Hepatocyte (in vitro differentiated cells): ENCODE results near the gene RSPO4. TPM values are rescaled to one million over a fixed set of nuclear protein-coding genes. Genes with fewer than 3 reads are reported as not detected.

Experiments used
- DNase-seq: peaks from one replicate; pipeline ENCODE4 v3.0.0-alpha.2; 2016; ENCODE audit warnings: low spot score
- H2AFZ ChIP-seq: fragments of 200-600 bp; sonication (generic); 2 replicates; pipeline ENCODE4 v1.6.0; 2016; ENCODE audit warnings: antibody characterized with exemption, mild to moderate bottlenecking
- H3K27ac ChIP-seq: fragments of 200-600 bp; sonication (generic); 2 replicates; pipeline ENCODE4 v1.5.1; 2016; ENCODE audit warnings: mild to moderate bottlenecking
- H3K27me3 ChIP-seq: fragments of 200-600 bp; sonication (generic); 2 replicates; pipeline ENCODE4 v1.6.1; 2016
- H3K36me3 ChIP-seq: fragments of 200-600 bp; sonication (generic); replicated peaks from 2 replicates; pipeline ENCODE4 v1.5.1; 2016; ENCODE audit warnings: low read depth; ENCODE audit not compliant: insufficient read depth
- H3K4me1 ChIP-seq: fragments of 200-600 bp; sonication (generic); 2 replicates; pipeline ENCODE4 v1.5.1; 2016; ENCODE audit warnings: mild to moderate bottlenecking, moderate library complexity; ENCODE audit not compliant: insufficient read depth
- H3K4me2 ChIP-seq: fragments of 200-600 bp; sonication (generic); 2 replicates; pipeline ENCODE4 v1.6.0; 2016
- H3K4me3 ChIP-seq: fragments of 200-600 bp; sonication (generic); 2 replicates; pipeline ENCODE4 v1.5.1; 2016; ENCODE audit warnings: mild to moderate bottlenecking
- H3K79me2 ChIP-seq: fragments of 200-600 bp; sonication (generic); 2 replicates; pipeline ENCODE4 v1.6.0; 2017; ENCODE audit warnings: mild to moderate bottlenecking
- H3K9me2 ChIP-seq: fragments of 200-600 bp; sonication (generic); replicated peaks from 2 replicates; pipeline ENCODE4 v1.6.0; 2017; ENCODE audit warnings: mild to moderate bottlenecking; ENCODE audit not compliant: insufficient read depth
- H3K9me3 ChIP-seq: fragments of 200-600 bp; sonication (generic); 2 replicates; pipeline ENCODE4 v1.5.1; 2016; ENCODE audit warnings: low read depth, mild to moderate bottlenecking
- H4K20me1 ChIP-seq: fragments of 200-600 bp; sonication (generic); 2 replicates; pipeline ENCODE4 v1.6.0; 2016; ENCODE audit warnings: mild to moderate bottlenecking; ENCODE audit not compliant: insufficient read depth, poor library complexity, severe bottlenecking
- EZH2 ChIP-seq: fragments of 200-600 bp; sonication (generic); IDR thresholded peaks from 2 replicates; pipeline ENCODE4 v1.6.1; 2016; ENCODE audit warnings: antibody characterized with exemption, mild to moderate bottlenecking, borderline replicate concordance
- EZH2phosphoT487 ChIP-seq: fragments of 200-600 bp; sonication (generic); IDR thresholded peaks from one replicate; pipeline ENCODE4 v1.6.1; 2018; ENCODE audit warnings: antibody characterized with exemption, mild to moderate bottlenecking, low read depth, moderate library complexity; ENCODE audit not compliant: unreplicated experiment, severe bottlenecking
- WGBS: methylation state at CpG from one replicate; pipeline ENCODE4 v1.1.6; 2016; ENCODE audit warnings: low lambda C conversion rate; ENCODE audit errors: missing lambda C conversion rate; 5-methylcytosine and 5-hydroxymethylcytosine counted together
- polyA plus RNA-seq: library from polyadenylated mRNA; unstranded; fragments of >200 nt; fragmentation: Nextera tagmentation; extraction: Ambion mirVana; gene quantifications from 2 replicates; pipeline ENCODE4 v1.2.1, GENCODE V29; 2016
- total RNA-seq: library from RNA; depleted of rRNA; stranded (reverse); fragments of >200 nt; gene quantifications from 2 replicates; pipeline ENCODE4 v1.2.3, GENCODE V29; 2014
- TF ChIP-seq, protein P1 (sequence below): fragments of 200-600 bp; sonication (generic); IDR thresholded peaks from 2 replicates; pipeline ENCODE4 v1.5.1; 2016; ENCODE audit warnings: antibody characterized with exemption, mild to moderate bottlenecking; ENCODE audit not compliant: poor library complexity

Gene RSPO4
- total and polyA plus RNA-seq, 2 experiments from 2014 or later, result 0.41 to 0.57 TPM

DNA sequence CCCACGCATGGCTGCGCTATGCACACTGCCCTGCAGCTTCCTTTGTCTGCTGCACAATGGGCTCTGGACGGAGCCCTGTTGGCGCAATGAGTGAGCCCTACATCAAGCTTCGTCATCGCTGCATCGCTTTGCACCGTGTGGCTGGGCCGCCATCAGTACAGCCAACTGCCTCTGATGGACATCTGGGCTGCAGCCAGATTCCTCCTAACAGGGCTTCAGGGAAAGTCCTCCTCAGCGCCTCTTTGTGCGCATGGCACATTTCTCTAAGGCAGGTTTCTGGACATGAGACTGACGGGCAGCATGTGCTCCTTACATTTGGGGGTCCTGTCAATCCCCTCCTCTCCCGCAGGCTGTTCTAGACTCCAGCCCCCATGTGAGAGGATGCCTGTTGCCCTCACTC is 56.3 kb downstream of the RSPO4 start:
- peaks cover 5% of the 10 kb centered on the region for H3K4me1 ChIP-seq
- WGBS, result 88% methylated on average over 13 of the region's 13 CpGs
- no peak overlapping the region for H2AFZ ChIP-seq
- DNase-seq, result no peak
- TF ChIP-seq EZH2phosphoT487 (no peak), EZH2 (no peak)
- TF ChIP-seq, protein P1, sequence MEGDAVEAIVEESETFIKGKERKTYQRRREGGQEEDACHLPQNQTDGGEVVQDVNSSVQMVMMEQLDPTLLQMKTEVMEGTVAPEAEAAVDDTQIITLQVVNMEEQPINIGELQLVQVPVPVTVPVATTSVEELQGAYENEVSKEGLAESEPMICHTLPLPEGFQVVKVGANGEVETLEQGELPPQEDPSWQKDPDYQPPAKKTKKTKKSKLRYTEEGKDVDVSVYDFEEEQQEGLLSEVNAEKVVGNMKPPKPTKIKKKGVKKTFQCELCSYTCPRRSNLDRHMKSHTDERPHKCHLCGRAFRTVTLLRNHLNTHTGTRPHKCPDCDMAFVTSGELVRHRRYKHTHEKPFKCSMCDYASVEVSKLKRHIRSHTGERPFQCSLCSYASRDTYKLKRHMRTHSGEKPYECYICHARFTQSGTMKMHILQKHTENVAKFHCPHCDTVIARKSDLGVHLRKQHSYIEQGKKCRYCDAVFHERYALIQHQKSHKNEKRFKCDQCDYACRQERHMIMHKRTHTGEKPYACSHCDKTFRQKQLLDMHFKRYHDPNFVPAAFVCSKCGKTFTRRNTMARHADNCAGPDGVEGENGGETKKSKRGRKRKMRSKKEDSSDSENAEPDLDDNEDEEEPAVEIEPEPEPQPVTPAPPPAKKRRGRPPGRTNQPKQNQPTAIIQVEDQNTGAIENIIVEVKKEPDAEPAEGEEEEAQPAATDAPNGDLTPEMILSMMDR, result no peak
- no peaks in the 10 kb centered on the region for H4K20me1 ChIP-seq
- H3K27me3 ChIP-seq, result peaks cover 4% of the 10 kb centered on the region
- H3K27ac ChIP-seq, result no peak overlapping the region
- H3K9me3 ChIP-seq, result no peaks in the 10 kb centered on the region
- no peaks in the 10 kb centered on the region for H3K9me2 ChIP-seq
- H3K4me3 ChIP-seq, result no peak overlapping the region
- no peak overlapping the region for H3K4me2 ChIP-seq
- H3K79me2 ChIP-seq, result no peaks in the 10 kb centered on the region
- H3K36me3 ChIP-seq, result no peaks in the 10 kb centered on the region

DNA sequence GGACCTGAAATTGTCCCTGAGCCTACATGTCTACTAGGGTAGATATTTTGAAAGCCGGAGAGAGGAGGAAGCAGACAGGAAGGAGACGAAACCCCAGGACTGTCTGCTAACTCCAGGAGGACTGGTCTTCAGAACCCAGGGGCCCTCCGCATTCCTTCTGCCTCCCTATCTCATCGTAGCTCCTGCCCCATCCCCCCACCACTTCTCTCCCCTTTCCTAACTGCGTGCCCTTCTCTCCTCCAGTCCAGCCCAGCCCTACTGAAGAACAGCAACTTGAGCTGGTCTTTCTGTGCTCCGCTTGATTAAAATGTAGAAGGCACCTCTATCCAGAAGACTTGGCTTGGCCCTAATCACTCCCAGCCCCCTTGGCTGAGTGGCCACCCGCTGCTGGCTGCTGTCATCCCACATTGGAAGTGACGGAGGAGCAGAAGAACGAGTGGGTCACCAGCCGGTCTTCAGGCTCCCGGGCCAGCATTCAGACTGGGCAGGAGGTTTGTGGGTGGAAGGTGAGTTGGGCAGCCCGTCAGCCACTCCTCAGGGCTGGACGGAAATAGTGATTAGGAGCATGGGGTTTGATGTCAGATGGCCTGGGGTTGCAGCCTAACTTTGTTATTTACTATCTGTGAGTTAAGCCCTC is 57.2 kb downstream of the RSPO4 start:
- no peak overlapping the region for H2AFZ ChIP-seq
- TF ChIP-seq EZH2phosphoT487 (no peak), EZH2 (no peak)
- TF ChIP-seq, protein P1, result no peak
- H3K4me3 ChIP-seq, result no peak overlapping the region
- H3K36me3 ChIP-seq, result no peaks in the 10 kb centered on the region
- H3K27ac ChIP-seq, result no peak overlapping the region
- WGBS, result 61% methylated on average over 13 of the region's 13 CpGs
- H3K79me2 ChIP-seq, result no peaks in the 10 kb centered on the region
- no peaks in the 10 kb centered on the region for H3K9me3 ChIP-seq
- no peak overlapping the region for H3K4me2 ChIP-seq
- H4K20me1 ChIP-seq, result no peaks in the 10 kb centered on the region
- DNase-seq, result peak; percentile 23
- H3K9me2 ChIP-seq, result no peaks in the 10 kb centered on the region
- H3K4me1 ChIP-seq, result peaks cover 5% of the 10 kb centered on the region
- peaks cover 4% of the 10 kb centered on the region for H3K27me3 ChIP-seq

DNA sequence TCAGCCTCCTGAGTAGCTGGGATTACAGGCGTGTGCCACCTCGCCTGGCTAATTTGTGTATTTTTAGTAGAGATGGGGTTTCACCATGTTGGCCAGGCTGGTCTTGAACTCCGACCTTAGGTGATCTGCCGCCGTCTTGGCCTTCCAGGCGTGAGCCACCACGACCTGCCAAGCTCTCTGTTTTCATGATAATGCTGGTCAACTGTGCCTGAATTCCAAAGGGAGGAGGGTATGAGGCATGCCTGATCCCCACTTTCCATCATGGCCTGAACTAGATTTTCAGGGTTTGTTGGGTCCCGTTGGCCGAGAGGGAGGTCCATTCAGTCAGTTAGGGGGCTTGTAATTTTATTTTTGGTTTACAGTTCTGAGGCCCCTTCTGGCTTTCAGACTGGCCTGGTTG is 58.0 kb downstream of the RSPO4 start:
- TF ChIP-seq, protein P1, result no peak
- no peak for TF ChIP-seq EZH2
- TF ChIP-seq EZH2phosphoT487, result no peak
- Histone ChIP-seq H4K20me1 (no peaks in the 10 kb centered on the region), H3K4me1 (peaks cover 5% of the 10 kb centered on the region), H3K9me2 (no peaks in the 10 kb centered on the region), H3K9me3 (no peaks in the 10 kb centered on the region), H3K4me2 (no peak overlapping the region), H3K79me2 (no peaks in the 10 kb centered on the region), H3K27me3 (peaks cover 1% of the 10 kb centered on the region), H3K36me3 (no peaks in the 10 kb centered on the region), H2AFZ (no peak overlapping the region), H3K4me3 (no peak overlapping the region), H3K27ac (no peak overlapping the region)
- no peak for DNase-seq
- WGBS, result 90% methylated on average over 9 of the region's 9 CpGs
